ENCODE measurements around the gene NGLY1. TPM values are rescaled to one million over a fixed set of nuclear protein-coding genes. Genes with fewer than 3 reads are reported as not detected.

Gene NGLY1
- total RNA-seq, 1 donor from 2014 or later, result 23.9 TPM

- Histone ChIP-seq H3K4me3 (ENCODE audit: insufficient read depth, low read depth, low read length) (no peak overlapping the region), H3K27ac (ENCODE audit: low read depth, low read length) (no peak overlapping the region), H2AFZ (ENCODE audit: low read depth, low read length) (no peak overlapping the region), H3K36me3 (ENCODE audit: insufficient read depth, low read length) (no peaks in the 10 kb centered on the region), H3K9ac (ENCODE audit: low read length) (no peak overlapping the region), H4K20me1 (ENCODE audit: insufficient read depth, low read length) (no peaks in the 10 kb centered on the region), H3K9me3 (ENCODE audit: insufficient read depth, low read depth, low read length) (no peaks in the 10 kb centered on the region), H3K4me1 (ENCODE audit: insufficient read depth, low read length) (no peaks in the 10 kb centered on the region), H3K27me3 (ENCODE audit: insufficient read depth, low read length) (no peaks in the 10 kb centered on the region), H3K79me2 (ENCODE audit: insufficient read depth, low read length) (no peaks in the 10 kb centered on the region), H3K4me2 (ENCODE audit: low read length) (no peak overlapping the region)
- Mint-ChIP-seq H3K4me3 (ENCODE audit: unreplicated experiment) (no peak overlapping the region), H3K27ac (ENCODE audit: unreplicated experiment) (no peak overlapping the region), H3K9me3 (ENCODE audit: unreplicated experiment) (peaks cover 4% of the 10 kb centered on the region), H3K4me1 (ENCODE audit: low read depth, unreplicated experiment) (no peaks in the 10 kb centered on the region), H3K36me3 (ENCODE audit: low read depth, unreplicated experiment) (peaks cover 8% of the 10 kb centered on the region), H3K27me3 (ENCODE audit: low read depth, unreplicated experiment) (no peaks in the 10 kb centered on the region)
- DNase-seq (ENCODE audit: low read depth) (no peak), FAIRE-seq (no peak)
- TF ChIP-seq CTCF (IDR thresholded peaks at IDR 0.05; ENCODE audit: insufficient read depth, low read depth, low read length) (no peak), EZH2 (IDR thresholded peaks at IDR 0.05; ENCODE audit: insufficient read depth, low read length) (no peak)
Measured at GRCh38 chr3:25713341-25713985, 69.8 kb downstream of the NGLY1 start.

GRCh38 chr3:25711090-25711489 is 72.2 kb downstream of the NGLY1 start:
- no peak overlapping the region for H3K4me2 ChIP-seq (ENCODE audit: low read length)
- no peak for FAIRE-seq
- H3K4me3 ChIP-seq (ENCODE audit: insufficient read depth, low read depth, low read length), result no peak overlapping the region
- no peaks in the 10 kb centered on the region for H3K27me3 ChIP-seq (ENCODE audit: insufficient read depth, low read length)
- no peak overlapping the region for H2AFZ ChIP-seq (ENCODE audit: low read depth, low read length)
- H3K9me3 ChIP-seq (ENCODE audit: insufficient read depth, low read depth, low read length), result no peaks in the 10 kb centered on the region
- Mint-ChIP-seq H3K36me3 (ENCODE audit: low read depth, unreplicated experiment) (no peaks in the 10 kb centered on the region), H3K4me3 (ENCODE audit: unreplicated experiment) (no peak overlapping the region), H3K4me1 (ENCODE audit: low read depth, unreplicated experiment) (no peaks in the 10 kb centered on the region), H3K27ac (ENCODE audit: unreplicated experiment) (no peak overlapping the region), H3K27me3 (ENCODE audit: low read depth, unreplicated experiment) (peaks cover 2% of the 10 kb centered on the region), H3K9me3 (ENCODE audit: unreplicated experiment) (peaks cover under 1% of the 10 kb centered on the region)
- no peaks in the 10 kb centered on the region for H3K36me3 ChIP-seq (ENCODE audit: insufficient read depth, low read length)
- H3K9ac ChIP-seq (ENCODE audit: low read length), result no peak overlapping the region
- no peak overlapping the region for H3K27ac ChIP-seq (ENCODE audit: low read depth, low read length)
- no peaks in the 10 kb centered on the region for H4K20me1 ChIP-seq (ENCODE audit: insufficient read depth, low read length)
- TF ChIP-seq EZH2 (IDR thresholded peaks at IDR 0.05; ENCODE audit: insufficient read depth, low read length) (no peak), CTCF (IDR thresholded peaks at IDR 0.05; ENCODE audit: insufficient read depth, low read depth, low read length) (no peak)
- H3K79me2 ChIP-seq (ENCODE audit: insufficient read depth, low read length), result no peaks in the 10 kb centered on the region
- DNase-seq (ENCODE audit: low read depth), result no peak
- H3K4me1 ChIP-seq (ENCODE audit: insufficient read depth, low read length), result no peaks in the 10 kb centered on the region

- TF ChIP-seq EZH2 (IDR thresholded peaks at IDR 0.05; ENCODE audit: insufficient read depth, low read length), result no peak
- TF ChIP-seq CTCF (IDR thresholded peaks at IDR 0.05; ENCODE audit: insufficient read depth, low read depth, low read length), result no peak
- Histone ChIP-seq H3K79me2 (ENCODE audit: insufficient read depth, low read length) (no peaks in the 10 kb centered on the region), H3K4me1 (ENCODE audit: insufficient read depth, low read length) (no peaks in the 10 kb centered on the region), H3K4me3 (ENCODE audit: insufficient read depth, low read depth, low read length) (no peak overlapping the region), H3K36me3 (ENCODE audit: insufficient read depth, low read length) (no peaks in the 10 kb centered on the region), H4K20me1 (ENCODE audit: insufficient read depth, low read length) (no peaks in the 10 kb centered on the region), H3K4me2 (ENCODE audit: low read length) (no peak overlapping the region), H3K9ac (ENCODE audit: low read length) (no peak overlapping the region), H3K27me3 (ENCODE audit: insufficient read depth, low read length) (no peaks in the 10 kb centered on the region), H3K9me3 (ENCODE audit: insufficient read depth, low read depth, low read length) (no peaks in the 10 kb centered on the region), H3K27ac (ENCODE audit: low read depth, low read length) (no peak overlapping the region), H2AFZ (ENCODE audit: low read depth, low read length) (no peak overlapping the region)
- H3K4me3 Mint-ChIP-seq (ENCODE audit: unreplicated experiment), result no peak overlapping the region
- no peak for DNase-seq (ENCODE audit: low read depth)
- no peaks in the 10 kb centered on the region for H3K36me3 Mint-ChIP-seq (ENCODE audit: low read depth, unreplicated experiment)
- H3K9me3 Mint-ChIP-seq (ENCODE audit: unreplicated experiment), result no peaks in the 10 kb centered on the region
- peaks cover 2% of the 10 kb centered on the region for H3K27me3 Mint-ChIP-seq (ENCODE audit: low read depth, unreplicated experiment)
- no peaks in the 10 kb centered on the region for H3K4me1 Mint-ChIP-seq (ENCODE audit: low read depth, unreplicated experiment)
- H3K27ac Mint-ChIP-seq (ENCODE audit: unreplicated experiment), result no peak overlapping the region
- FAIRE-seq, result no peak
Measured at GRCh38 chr3:25708036-25708435, 75.2 kb downstream of the NGLY1 start.

Data from astrocyte (in vitro differentiated cells and primary cell).